ENCODE data around the gene PKN3. TPM values are rescaled to one million over a fixed set of nuclear protein-coding genes. Genes with fewer than 3 reads are reported as not detected.
A peak's percentile ranks its signal among the peaks of the same experiment; 100 is the strongest.

PKN3 gene
- total and polyA plus RNA-seq, 9 of the 15 experiments (the other 6 are each of a cell fraction or from before 2014, with no cell fraction given): 0.82 to 49.2 (median 19.7) TPM

DNA sequence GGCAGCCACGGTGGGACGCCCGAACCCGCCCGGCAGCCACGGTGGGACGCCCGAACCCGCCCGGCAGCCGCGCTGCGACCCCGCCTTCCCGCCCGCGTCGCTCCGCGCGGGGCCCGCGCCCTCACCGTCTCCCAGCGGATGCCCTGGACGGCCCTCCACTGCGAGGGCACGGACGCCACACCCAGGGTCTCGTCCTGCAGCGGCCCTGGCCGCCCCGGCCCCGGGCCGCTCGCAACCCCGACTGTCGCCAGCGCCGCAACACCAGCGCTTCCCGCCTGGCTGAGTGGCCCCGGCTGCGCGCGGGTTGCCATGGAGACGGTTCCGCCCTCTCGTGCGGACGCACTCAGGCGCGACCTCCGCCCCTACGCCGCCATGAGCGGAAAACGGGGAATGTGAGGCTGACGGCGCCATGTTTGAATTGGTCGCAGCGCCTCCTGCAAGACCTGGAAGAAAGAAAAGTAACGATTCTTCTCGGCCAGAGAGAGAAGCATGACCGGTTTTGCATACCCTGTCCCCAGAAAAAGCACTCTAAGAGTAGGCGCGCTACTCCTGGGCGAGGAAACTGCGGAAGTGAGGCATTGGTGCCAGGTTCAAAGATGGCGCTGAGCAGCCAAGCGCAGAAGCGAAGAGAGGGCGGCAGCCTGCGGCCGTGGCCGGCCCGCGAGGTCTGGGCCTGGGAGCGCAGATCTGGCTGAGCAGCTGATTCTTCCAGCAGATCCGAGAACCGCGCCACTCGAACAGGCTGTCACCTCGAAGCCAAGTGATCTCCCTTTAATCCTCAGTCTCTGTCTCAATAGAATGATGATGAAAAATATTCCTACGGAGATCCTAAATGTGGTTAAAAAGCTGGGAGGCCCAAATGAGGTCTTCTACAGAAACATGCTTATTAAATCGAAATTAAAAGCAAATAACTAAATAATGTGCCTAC lies 45.6 kb upstream of the PKN3 start, which contains the start of gene DYNC2I2 (continued):
- TF ChIP-seq ETS2 (tag; IDR thresholded peaks at IDR 0.05; ENCODE audit: borderline replicate concordance, poor library complexity, severe bottlenecking) (peak; percentile 18), ZNF408 (CRISPR knock-in tag; IDR thresholded peaks at IDR 0.05; ENCODE audit: low read depth) (no peak), SUPT5H (IDR thresholded peaks at IDR 0.05) (peak; percentile 85), SETDB1 (IDR thresholded peaks at IDR 0.05; ENCODE audit: low read length) (no peak), CBFB (CRISPR knock-in tag; IDR thresholded peaks at IDR 0.05) (0 out of 2 replicates have a peak, but pooled peaks have one; percentile 23), SAFB2 (IDR thresholded peaks at IDR 0.05; ENCODE audit: borderline replicate concordance, low read depth, low read length, severe bottlenecking) (no peak), ZNF695 (CRISPR knock-in tag; IDR thresholded peaks at IDR 0.05) (peak; percentile 57; the same call in 1 of the 2 replicates), NCOA1 (IDR thresholded peaks at IDR 0.05; ENCODE audit: low read depth) (peak; percentile 57; the same call in 1 of the 2 replicates), PML (IDR thresholded peaks at IDR 0.05; ENCODE audit: low read length) (peak; percentile 74), GTF2E2 (tag; IDR thresholded peaks at IDR 0.05) (peak; percentile 80), NUFIP1 (IDR thresholded peaks at IDR 0.05; ENCODE audit: partially characterized antibody) (no peak), ELF1 (tag; IDR thresholded peaks at IDR 0.05) (peak; percentile 95), ZNF311 (CRISPR knock-in tag; IDR thresholded peaks at IDR 0.05) (peak; percentile 81), RUNX1 (IDR thresholded peaks at IDR 0.05; ENCODE audit: low read depth) (peak; percentile 79; the same call in 1 of the 2 replicates), NFATC3 (IDR thresholded peaks at IDR 0.05) (no peak), GTF2A2 (tag; IDR thresholded peaks at IDR 0.05) (peak; percentile 44; the same call in 1 of the 2 replicates), U2AF1 (optimal IDR thresholded peaks at IDR 0.05; ENCODE audit: low read depth, low read length) (peak; percentile 70), TEAD1 (CRISPR knock-in tag; IDR thresholded peaks at IDR 0.05) (peak; percentile 97 to 99)
- TF ChIP-seq, protein P1, sequence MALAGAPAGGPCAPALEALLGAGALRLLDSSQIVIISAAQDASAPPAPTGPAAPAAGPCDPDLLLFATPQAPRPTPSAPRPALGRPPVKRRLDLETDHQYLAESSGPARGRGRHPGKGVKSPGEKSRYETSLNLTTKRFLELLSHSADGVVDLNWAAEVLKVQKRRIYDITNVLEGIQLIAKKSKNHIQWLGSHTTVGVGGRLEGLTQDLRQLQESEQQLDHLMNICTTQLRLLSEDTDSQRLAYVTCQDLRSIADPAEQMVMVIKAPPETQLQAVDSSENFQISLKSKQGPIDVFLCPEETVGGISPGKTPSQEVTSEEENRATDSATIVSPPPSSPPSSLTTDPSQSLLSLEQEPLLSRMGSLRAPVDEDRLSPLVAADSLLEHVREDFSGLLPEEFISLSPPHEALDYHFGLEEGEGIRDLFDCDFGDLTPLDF (CRISPR knock-in tag; IDR thresholded peaks at IDR 0.05): peak; percentile 99
- TF ChIP-seq, protein P2, sequence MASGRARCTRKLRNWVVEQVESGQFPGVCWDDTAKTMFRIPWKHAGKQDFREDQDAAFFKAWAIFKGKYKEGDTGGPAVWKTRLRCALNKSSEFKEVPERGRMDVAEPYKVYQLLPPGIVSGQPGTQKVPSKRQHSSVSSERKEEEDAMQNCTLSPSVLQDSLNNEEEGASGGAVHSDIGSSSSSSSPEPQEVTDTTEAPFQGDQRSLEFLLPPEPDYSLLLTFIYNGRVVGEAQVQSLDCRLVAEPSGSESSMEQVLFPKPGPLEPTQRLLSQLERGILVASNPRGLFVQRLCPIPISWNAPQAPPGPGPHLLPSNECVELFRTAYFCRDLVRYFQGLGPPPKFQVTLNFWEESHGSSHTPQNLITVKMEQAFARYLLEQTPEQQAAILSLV (tag; IDR thresholded peaks at IDR 0.05): no peak
- TF ChIP-seq, protein P3, sequence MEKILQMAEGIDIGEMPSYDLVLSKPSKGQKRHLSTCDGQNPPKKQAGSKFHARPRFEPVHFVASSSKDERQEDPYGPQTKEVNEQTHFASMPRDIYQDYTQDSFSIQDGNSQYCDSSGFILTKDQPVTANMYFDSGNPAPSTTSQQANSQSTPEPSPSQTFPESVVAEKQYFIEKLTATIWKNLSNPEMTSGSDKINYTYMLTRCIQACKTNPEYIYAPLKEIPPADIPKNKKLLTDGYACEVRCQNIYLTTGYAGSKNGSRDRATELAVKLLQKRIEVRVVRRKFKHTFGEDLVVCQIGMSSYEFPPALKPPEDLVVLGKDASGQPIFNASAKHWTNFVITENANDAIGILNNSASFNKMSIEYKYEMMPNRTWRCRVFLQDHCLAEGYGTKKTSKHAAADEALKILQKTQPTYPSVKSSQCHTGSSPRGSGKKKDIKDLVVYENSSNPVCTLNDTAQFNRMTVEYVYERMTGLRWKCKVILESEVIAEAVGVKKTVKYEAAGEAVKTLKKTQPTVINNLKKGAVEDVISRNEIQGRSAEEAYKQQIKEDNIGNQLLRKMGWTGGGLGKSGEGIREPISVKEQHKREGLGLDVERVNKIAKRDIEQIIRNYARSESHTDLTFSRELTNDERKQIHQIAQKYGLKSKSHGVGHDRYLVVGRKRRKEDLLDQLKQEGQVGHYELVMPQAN (IDR thresholded peaks at IDR 0.05; ENCODE audit: borderline replicate concordance): peak; percentile 69; the same call in 1 of the 2 replicates
- TF ChIP-seq, protein P4, sequence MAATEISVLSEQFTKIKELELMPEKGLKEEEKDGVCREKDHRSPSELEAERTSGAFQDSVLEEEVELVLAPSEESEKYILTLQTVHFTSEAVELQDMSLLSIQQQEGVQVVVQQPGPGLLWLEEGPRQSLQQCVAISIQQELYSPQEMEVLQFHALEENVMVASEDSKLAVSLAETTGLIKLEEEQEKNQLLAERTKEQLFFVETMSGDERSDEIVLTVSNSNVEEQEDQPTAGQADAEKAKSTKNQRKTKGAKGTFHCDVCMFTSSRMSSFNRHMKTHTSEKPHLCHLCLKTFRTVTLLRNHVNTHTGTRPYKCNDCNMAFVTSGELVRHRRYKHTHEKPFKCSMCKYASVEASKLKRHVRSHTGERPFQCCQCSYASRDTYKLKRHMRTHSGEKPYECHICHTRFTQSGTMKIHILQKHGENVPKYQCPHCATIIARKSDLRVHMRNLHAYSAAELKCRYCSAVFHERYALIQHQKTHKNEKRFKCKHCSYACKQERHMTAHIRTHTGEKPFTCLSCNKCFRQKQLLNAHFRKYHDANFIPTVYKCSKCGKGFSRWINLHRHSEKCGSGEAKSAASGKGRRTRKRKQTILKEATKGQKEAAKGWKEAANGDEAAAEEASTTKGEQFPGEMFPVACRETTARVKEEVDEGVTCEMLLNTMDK (IDR thresholded peaks at IDR 0.05; ENCODE audit: borderline replicate concordance, insufficient read depth, low read depth, low read length, poor library complexity, severe bottlenecking): peak; percentile 69

Data from K562 (cell line).